Neuronal stem cell (in vitro differentiated cells): Measurements from ENCODE around the gene RPS6KA1.

ENCODE experiments used
- DNase-seq: peaks from one replicate; pipeline ENCODE4 v3.0.0-alpha.2; 2013; ENCODE audit warnings: low spot score
- H2AFZ ChIP-seq: one replicate; pipeline ENCODE4 v1.6.1; 2013; ENCODE audit warnings: mild to moderate bottlenecking, low read length, inconsistent platforms
- H2AK5ac ChIP-seq: 2 replicates; pipeline ENCODE4 v1.6.1; 2013; ENCODE audit warnings: low read depth, mild to moderate bottlenecking, inconsistent platforms, low read length, moderate library complexity, mixed read lengths
- H2BK120ac ChIP-seq: 2 replicates; pipeline ENCODE4 v1.6.1; 2013; ENCODE audit warnings: low read depth, mild to moderate bottlenecking, inconsistent platforms, low read length, moderate library complexity, mixed read lengths
- H2BK12ac ChIP-seq: one replicate; pipeline ENCODE4 v1.6.1; 2013; ENCODE audit warnings: low read length, inconsistent platforms
- H2BK15ac ChIP-seq: 2 replicates; pipeline ENCODE4 v1.6.1; 2013; ENCODE audit warnings: mild to moderate bottlenecking, low read length, inconsistent platforms, mixed read lengths
- H2BK5ac ChIP-seq: one replicate; pipeline ENCODE4 v1.6.1; 2013; ENCODE audit warnings: inconsistent platforms, mild to moderate bottlenecking, low read length, moderate library complexity
- H3K14ac ChIP-seq: one replicate; pipeline ENCODE4 v1.6.1; 2013; ENCODE audit warnings: low read length, inconsistent platforms
- H3K18ac ChIP-seq: 2 replicates; pipeline ENCODE4 v1.6.1; 2013; ENCODE audit warnings: low read length, inconsistent platforms
- H3K23ac ChIP-seq: 2 replicates; pipeline ENCODE4 v1.6.1; 2013; ENCODE audit warnings: low read depth, mild to moderate bottlenecking, mixed read lengths, low read length, inconsistent platforms; ENCODE audit not compliant: poor library complexity
- H3K27ac ChIP-seq: replicated peaks from 3 replicates; pipeline ENCODE4 v1.5.1; 2013; ENCODE audit warnings: low read length, inconsistent platforms
- H3K27me3 ChIP-seq, 3 experiments: 2 replicates each; pipeline ENCODE4 v1.6.1; 2013; ENCODE audit warnings: low read length in 3 of 3, mild to moderate bottlenecking in 2 of 3, inconsistent platforms in 1 of 3, low read depth in 1 of 3, mixed read lengths in 1 of 3, moderate library complexity in 1 of 3; ENCODE audit not compliant: control insufficient read depth in 3 of 3, insufficient read depth in 3 of 3
- H3K36me3 ChIP-seq, 2 donors: replicated peaks in 1 of 2; 2 replicates each; pipeline ENCODE4 v1.6.1; 2013; ENCODE audit warnings: low read length in 2 of 2; ENCODE audit not compliant: control insufficient read depth in 2 of 2, insufficient read depth in 2 of 2
- H3K4ac ChIP-seq: 2 replicates; pipeline ENCODE4 v1.6.1; 2013; ENCODE audit warnings: inconsistent platforms, mild to moderate bottlenecking, low read length, moderate library complexity
- H3K4me1 ChIP-seq, 2 donors: 1 replicate in 1 of 2; 2 replicates in 1 of 2; pipeline ENCODE4 v1.6.1; 2013; ENCODE audit warnings: low read length in 2 of 2, low read depth in 1 of 2; ENCODE audit not compliant: control insufficient read depth in 2 of 2, insufficient read depth in 1 of 2
- H3K4me2 ChIP-seq: one replicate; pipeline ENCODE4 v1.6.1; 2013; ENCODE audit warnings: mild to moderate bottlenecking, low read length, inconsistent platforms; ENCODE audit not compliant: insufficient read depth, poor library complexity, severe bottlenecking
- H3K4me3 ChIP-seq, 2 donors: 2 replicates each; pipeline ENCODE4 v1.5.1; 2013; ENCODE audit warnings: low read length in 2 of 2, mild to moderate bottlenecking in 2 of 2, inconsistent platforms in 1 of 2, moderate library complexity in 1 of 2
- H3K79me1 ChIP-seq: one replicate; pipeline ENCODE4 v1.6.1; 2013; ENCODE audit warnings: low read depth, mild to moderate bottlenecking, inconsistent platforms, low read length, moderate library complexity
- H3K9ac ChIP-seq: one replicate; pipeline ENCODE4 v1.6.1; 2013; ENCODE audit warnings: mild to moderate bottlenecking, low read depth, low read length, inconsistent platforms; ENCODE audit not compliant: poor library complexity
- H3K9me3 ChIP-seq, 2 donors: replicated peaks in 1 of 2; 2 replicates each; pipeline versions ENCODE3 to v1.6.1; 2013; ENCODE audit warnings: low read length in 2 of 2, mild to moderate bottlenecking in 2 of 2, inconsistent platforms in 1 of 2, low read depth in 1 of 2, mixed read lengths in 1 of 2, moderate library complexity in 1 of 2; ENCODE audit not compliant: control insufficient read depth in 2 of 2, insufficient read depth in 1 of 2
- H4K8ac ChIP-seq: one replicate; pipeline ENCODE4 v1.6.1; 2013; ENCODE audit warnings: low read depth, mild to moderate bottlenecking, inconsistent platforms, low read length, moderate library complexity
- H4K91ac ChIP-seq: one replicate; pipeline ENCODE4 v1.6.1; 2013; ENCODE audit warnings: low read length, low read depth, mild to moderate bottlenecking, inconsistent platforms; ENCODE audit not compliant: poor library complexity
- WGBS, 2 donors: extraction: QIAGEN DNeasy Blood & Tissue Kit; methylation state at CpG; one replicate each; pipeline ENCODE4 v1.1.7; 2013; ENCODE audit warnings: missing lambda C conversion rate in 2 of 2, mixed read lengths in 1 of 2; ENCODE audit not compliant: insufficient read length in 2 of 2, insufficient replicate concordance in 1 of 2; ENCODE audit errors: extremely low coverage in 2 of 2; 5-methylcytosine and 5-hydroxymethylcytosine counted together

The RPS6KA1 gene

GRCh38 chr1:26603856-26604255 lies 74.3 kb downstream of the RPS6KA1 start:
- Histone ChIP-seq H2BK5ac (no peak overlapping the region), H3K27me3 (peaks cover 0 to 9% (median 0%) of the 10 kb centered on the region in 3 experiments), H3K23ac (no peak overlapping the region), H3K79me1 (no peaks in the 10 kb centered on the region), H4K91ac (no peak overlapping the region), H4K8ac (no peak overlapping the region), H2BK15ac (no peak overlapping the region), H3K9me3 (no peaks in the 10 kb centered on the region), H3K18ac (no peak overlapping the region), H3K4me1 (peaks cover 13 to 24% of the 10 kb centered on the region in 2 donors), H3K9ac (no peak overlapping the region), H2AFZ (peak overlapping the region; percentile 80), H3K36me3 (no peaks in the 10 kb centered on the region), H3K14ac (no peak overlapping the region), H2BK120ac (no peak overlapping the region), H2AK5ac (no peak overlapping the region), H2BK12ac (no peak overlapping the region), H3K4me3 (no peak overlapping the region), H3K27ac (no peak overlapping the region), H3K4ac (no peak overlapping the region), H3K4me2 (no peak overlapping the region)
- no peak for DNase-seq
- no CpG with 5 or more reads among the region's 4 CpGs for WGBS, 2 donors

- no peak overlapping the region for H4K91ac ChIP-seq
- H3K9me3 ChIP-seq, result no peaks in the 10 kb centered on the region
- no peak overlapping the region for H3K14ac ChIP-seq
These were observed 77.6 kb downstream of the RPS6KA1 start for GRCh38 chr1:26607186-26607585.

DNA sequence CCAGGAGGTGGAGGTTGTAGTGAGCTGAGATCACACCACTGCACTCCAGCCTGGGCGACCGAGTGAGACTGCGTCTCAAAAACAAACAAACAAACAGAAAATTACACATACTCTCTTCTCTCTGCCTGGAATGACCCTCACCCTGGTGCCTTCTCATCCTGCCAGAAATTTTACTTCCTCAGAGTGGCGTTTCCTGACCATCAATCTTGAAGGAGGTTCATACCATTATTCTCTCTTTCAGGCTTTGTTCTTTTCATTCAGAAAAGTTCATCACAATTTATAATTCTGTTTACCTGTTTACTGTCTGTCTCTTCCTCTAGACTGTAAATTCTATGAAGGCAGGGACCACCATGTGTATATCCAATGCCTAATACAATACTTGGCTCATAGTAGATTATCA lies 79.3 kb downstream of the RPS6KA1 start:
- H3K79me1 ChIP-seq, result no peaks in the 10 kb centered on the region
- H4K91ac ChIP-seq, result no peak overlapping the region
- H3K9ac ChIP-seq, result no peak overlapping the region

More at GRCh38 chr1:26607186-26607585, 77.6 kb downstream of the RPS6KA1 start:
- Histone ChIP-seq H3K9ac (no peak overlapping the region), H2BK15ac (no peak overlapping the region), H3K36me3 (no peaks in the 10 kb centered on the region), H2BK12ac (no peak overlapping the region), H3K27me3 (peaks cover 0 to 3% (median 0%) of the 10 kb centered on the region in 3 experiments), H3K27ac (no peak overlapping the region), H3K4me2 (no peak overlapping the region), H3K4me1 (peaks cover 13 to 24% of the 10 kb centered on the region in 2 donors), H3K4ac (no peak overlapping the region), H2AFZ (no peak overlapping the region), H3K4me3 (no peak overlapping the region), H2AK5ac (no peak overlapping the region), H2BK5ac (no peak overlapping the region), H3K18ac (no peak overlapping the region), H4K8ac (no peak overlapping the region), H3K23ac (no peak overlapping the region), H2BK120ac (no peak overlapping the region), H3K79me1 (no peaks in the 10 kb centered on the region)
- DNase-seq, result no peak
- no CpG with 5 or more reads among the region's 3 CpGs for WGBS, 2 donors

GRCh38 chr1:26610781-26611180 lies 81.2 kb downstream of the RPS6KA1 start:
- Histone ChIP-seq H3K27me3 (peaks cover 0 to 3% (median 0%) of the 10 kb centered on the region in 3 experiments), H3K9ac (no peak overlapping the region), H3K79me1 (no peaks in the 10 kb centered on the region), H3K23ac (no peak overlapping the region), H4K91ac (no peak overlapping the region), H4K8ac (no peak overlapping the region), H3K4me1 (no peaks in the 10 kb centered on the region), H2AK5ac (no peak overlapping the region), H2AFZ (peak overlapping the region; percentile 46), H3K4me2 (no peak overlapping the region), H3K18ac (no peak overlapping the region), H2BK5ac (no peak overlapping the region), H2BK12ac (no peak overlapping the region), H3K9me3 (no peaks in the 10 kb centered on the region), H3K4ac (no peak overlapping the region), H2BK120ac (no peak overlapping the region), H3K27ac (no peak overlapping the region), H2BK15ac (no peak overlapping the region), H3K4me3 (no peak overlapping the region), H3K36me3 (no peaks in the 10 kb centered on the region), H3K14ac (no peak overlapping the region)
- WGBS, 2 donors, result no CpG with 5 or more reads among the region's 2 CpGs
- no peak for DNase-seq

More for the DNA sequence above, 79.3 kb downstream of the RPS6KA1 start:
- no peak for DNase-seq
- Histone ChIP-seq H3K23ac (no peak overlapping the region), H3K4me1 (peaks cover 6 to 12% of the 10 kb centered on the region in 2 donors), H2BK15ac (no peak overlapping the region), H3K4ac (no peak overlapping the region), H3K27ac (no peak overlapping the region), H2AFZ (no peak overlapping the region), H2AK5ac (no peak overlapping the region), H3K14ac (no peak overlapping the region), H2BK120ac (no peak overlapping the region), H3K27me3 (peaks cover 0 to 3% (median 0%) of the 10 kb centered on the region in 3 experiments), H2BK12ac (no peak overlapping the region), H3K4me2 (no peak overlapping the region), H2BK5ac (no peak overlapping the region), H3K18ac (no peak overlapping the region), H3K36me3 (no peaks in the 10 kb centered on the region), H3K4me3 (no peak overlapping the region), H3K9me3 (no peaks in the 10 kb centered on the region), H4K8ac (no peak overlapping the region)
- no CpG with 5 or more reads among the region's 4 CpGs for WGBS, 2 donors
